ENCODE measurements around the gene FAM161B. TPM values are rescaled to one million over a fixed set of nuclear protein-coding genes. Genes with fewer than 3 reads are reported as not detected.

FAM161B gene
- total and polyA plus RNA-seq, 2 donors from 2014 or later: 3.2 to 8.2 TPM

- no peak overlapping the region for H3K27ac ChIP-seq (ENCODE audit: low read depth in 2 of 2, low read length in 2 of 2)
These were observed 33.6 kb downstream of the FAM161B start for GRCh38 chr14:73916324-73916723.

DNA sequence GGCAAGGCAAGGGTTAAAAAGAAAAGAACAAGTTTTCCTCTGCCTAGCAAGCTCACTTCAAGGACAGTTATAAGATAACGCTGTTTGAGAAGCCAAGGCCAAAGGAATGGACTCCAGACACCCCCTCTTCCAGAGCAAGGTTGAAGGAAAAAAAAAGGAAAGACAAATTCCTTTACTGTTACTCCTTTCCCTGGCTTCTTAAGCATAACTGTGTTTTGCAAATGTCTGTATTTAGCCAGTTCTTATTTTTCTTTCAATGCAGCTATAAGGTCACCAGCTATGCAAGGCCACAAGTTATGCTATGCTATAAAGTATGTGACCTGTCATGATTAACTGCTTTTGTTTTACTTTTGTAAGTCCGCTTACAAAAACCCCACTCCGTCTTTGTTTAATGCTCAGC lies 36.6 kb downstream of the FAM161B start:
- peaks cover 3 to 21% (median 16%) of the 10 kb centered on the region in 3 donors for H3K36me3 ChIP-seq (ENCODE audit: control insufficient read depth in 2 of 3, insufficient read depth in 3 of 3, low read length in 3 of 3)
- no peak for DNase-seq
- H3K4me3 ChIP-seq (ENCODE audit: low read length in 3 of 3): no peak overlapping the region
- H3K9me3 ChIP-seq (ENCODE audit: control insufficient read depth in 2 of 3, insufficient read depth in 1 of 3, low read length in 3 of 3): no peaks in the 10 kb centered on the region
- H3K9ac ChIP-seq (ENCODE audit: low read length in 3 of 3): no peak overlapping the region
- H3K27me3 ChIP-seq (ENCODE audit: control insufficient read depth, insufficient read depth, low read length): no peaks in the 10 kb centered on the region
- intact Hi-C loops (cut with DNase I): no loop called here
- TF ChIP-seq, protein P1, sequence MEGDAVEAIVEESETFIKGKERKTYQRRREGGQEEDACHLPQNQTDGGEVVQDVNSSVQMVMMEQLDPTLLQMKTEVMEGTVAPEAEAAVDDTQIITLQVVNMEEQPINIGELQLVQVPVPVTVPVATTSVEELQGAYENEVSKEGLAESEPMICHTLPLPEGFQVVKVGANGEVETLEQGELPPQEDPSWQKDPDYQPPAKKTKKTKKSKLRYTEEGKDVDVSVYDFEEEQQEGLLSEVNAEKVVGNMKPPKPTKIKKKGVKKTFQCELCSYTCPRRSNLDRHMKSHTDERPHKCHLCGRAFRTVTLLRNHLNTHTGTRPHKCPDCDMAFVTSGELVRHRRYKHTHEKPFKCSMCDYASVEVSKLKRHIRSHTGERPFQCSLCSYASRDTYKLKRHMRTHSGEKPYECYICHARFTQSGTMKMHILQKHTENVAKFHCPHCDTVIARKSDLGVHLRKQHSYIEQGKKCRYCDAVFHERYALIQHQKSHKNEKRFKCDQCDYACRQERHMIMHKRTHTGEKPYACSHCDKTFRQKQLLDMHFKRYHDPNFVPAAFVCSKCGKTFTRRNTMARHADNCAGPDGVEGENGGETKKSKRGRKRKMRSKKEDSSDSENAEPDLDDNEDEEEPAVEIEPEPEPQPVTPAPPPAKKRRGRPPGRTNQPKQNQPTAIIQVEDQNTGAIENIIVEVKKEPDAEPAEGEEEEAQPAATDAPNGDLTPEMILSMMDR (IDR thresholded peaks at IDR 0.05; ENCODE audit: borderline replicate concordance, extremely low read depth, insufficient read depth): no peak
- H3K4me1 ChIP-seq (ENCODE audit: control insufficient read depth in 2 of 3, insufficient read depth in 2 of 3, low read depth in 1 of 3, low read length in 3 of 3): no peaks in the 10 kb centered on the region
- no peak for FAIRE-seq
- H3K27ac ChIP-seq (ENCODE audit: low read depth in 2 of 2, low read length in 2 of 2): no peak overlapping the region

More at GRCh38 chr14:73916324-73916723, 33.6 kb downstream of the FAM161B start:
- H3K4me3 ChIP-seq (ENCODE audit: low read length in 3 of 3): no peak overlapping the region
- H3K27me3 ChIP-seq (ENCODE audit: control insufficient read depth, insufficient read depth, low read length): no peaks in the 10 kb centered on the region
- no peaks in the 10 kb centered on the region for H3K4me1 ChIP-seq (ENCODE audit: control insufficient read depth in 2 of 3, insufficient read depth in 2 of 3, low read depth in 1 of 3, low read length in 3 of 3)
- H3K9ac ChIP-seq (ENCODE audit: low read length in 3 of 3): no peak overlapping the region
- peaks cover 4 to 16% (median 12%) of the 10 kb centered on the region in 3 donors for H3K36me3 ChIP-seq (ENCODE audit: control insufficient read depth in 2 of 3, insufficient read depth in 3 of 3, low read length in 3 of 3)
- no peak for FAIRE-seq
- DNase-seq: no peak
- intact Hi-C loops (cut with DNase I): no loop called here
- TF ChIP-seq, protein P1 (IDR thresholded peaks at IDR 0.05; ENCODE audit: borderline replicate concordance, extremely low read depth, insufficient read depth): no peak
- H3K9me3 ChIP-seq (ENCODE audit: control insufficient read depth in 2 of 3, insufficient read depth in 1 of 3, low read length in 3 of 3): no peaks in the 10 kb centered on the region

DNA sequence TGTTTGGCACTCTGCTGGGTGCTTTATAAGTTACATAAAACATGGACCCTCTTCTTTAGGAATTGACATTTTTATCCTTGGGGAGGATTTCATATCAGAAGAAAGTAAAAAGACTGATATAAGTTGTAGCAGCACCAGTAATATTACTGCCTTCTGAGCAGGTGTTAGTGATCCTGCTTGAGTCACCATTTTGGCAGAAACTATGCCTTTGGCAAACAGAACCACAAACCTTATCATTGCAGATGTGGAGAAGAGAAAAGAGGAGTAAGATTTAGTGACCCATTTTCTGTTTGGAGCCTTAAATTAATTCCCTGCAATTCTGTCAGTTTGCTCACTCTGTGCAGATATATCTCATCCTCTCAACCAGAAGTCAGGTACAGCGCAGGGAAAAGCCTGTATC lies 40.2 kb downstream of the FAM161B start:
- Histone ChIP-seq H3K4me3 (ENCODE audit: low read length in 3 of 3) (no peak overlapping the region), H3K4me1 (ENCODE audit: control insufficient read depth in 2 of 3, insufficient read depth in 2 of 3, low read depth in 1 of 3, low read length in 3 of 3) (no peaks in the 10 kb centered on the region), H3K9ac (ENCODE audit: low read length in 3 of 3) (no peak overlapping the region), H3K36me3 (ENCODE audit: control insufficient read depth in 2 of 3, insufficient read depth in 3 of 3, low read length in 3 of 3) (peaks cover 9 to 41% (median 22%) of the 10 kb centered on the region in 3 donors), H3K9me3 (ENCODE audit: control insufficient read depth in 2 of 3, insufficient read depth in 1 of 3, low read length in 3 of 3) (no peaks in the 10 kb centered on the region), H3K27me3 (ENCODE audit: control insufficient read depth, insufficient read depth, low read length) (no peaks in the 10 kb centered on the region), H3K27ac (ENCODE audit: low read depth in 2 of 2, low read length in 2 of 2) (no peak overlapping the region)
- DNase-seq: no peak
- intact Hi-C loops (cut with DNase I): no loop called here
- TF ChIP-seq, protein P1 (IDR thresholded peaks at IDR 0.05; ENCODE audit: borderline replicate concordance, extremely low read depth, insufficient read depth): no peak
- FAIRE-seq: no peak

DNA sequence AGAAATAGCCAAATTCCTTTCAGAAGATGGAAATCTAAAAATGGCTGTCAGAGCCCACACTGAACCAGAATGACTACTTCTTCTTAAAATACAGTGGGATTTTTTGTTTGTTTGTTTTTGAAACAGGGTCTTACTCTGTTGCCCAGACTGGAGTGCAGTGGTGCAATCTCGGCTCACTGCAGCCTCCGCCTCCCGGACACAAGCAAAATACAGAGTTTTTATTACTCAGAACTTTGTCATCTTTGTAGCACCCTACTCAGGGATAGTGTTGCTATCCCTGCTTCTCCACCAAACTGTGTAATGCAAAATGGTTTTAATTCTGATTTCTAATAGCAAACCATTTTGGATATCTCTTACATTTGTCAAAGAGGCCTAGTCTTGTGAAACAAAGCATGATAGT lies 46.9 kb downstream of the FAM161B start:
- DNase-seq (no peak), FAIRE-seq (no peak)
- Histone ChIP-seq H3K27ac (ENCODE audit: low read depth in 2 of 2, low read length in 2 of 2) (no peak overlapping the region), H3K4me3 (ENCODE audit: low read length in 3 of 3) (no peak overlapping the region), H3K9ac (ENCODE audit: low read length in 3 of 3) (no peak overlapping the region), H3K9me3 (ENCODE audit: control insufficient read depth in 2 of 3, insufficient read depth in 1 of 3, low read length in 3 of 3) (no peaks in the 10 kb centered on the region), H3K36me3 (ENCODE audit: control insufficient read depth in 2 of 3, insufficient read depth in 3 of 3, low read length in 3 of 3) (peaks cover 12 to 43% (median 17%) of the 10 kb centered on the region in 3 donors), H3K27me3 (ENCODE audit: control insufficient read depth, insufficient read depth, low read length) (no peaks in the 10 kb centered on the region), H3K4me1 (ENCODE audit: control insufficient read depth in 2 of 3, insufficient read depth in 2 of 3, low read depth in 1 of 3, low read length in 3 of 3) (no peaks in the 10 kb centered on the region)
- TF ChIP-seq, protein P1 (IDR thresholded peaks at IDR 0.05; ENCODE audit: borderline replicate concordance, extremely low read depth, insufficient read depth): no peak
- intact Hi-C loops (cut with DNase I): no loop called here
